Kidney capillary endothelial cell (primary cell): ENCODE measurements around the gene SCFD2.

Experiments used
- DNase-seq: peaks from one replicate; pipeline ENCODE4 v3.0.0-alpha.2; 2018; ENCODE audit warnings: low spot score

The SCFD2 gene

DNA sequence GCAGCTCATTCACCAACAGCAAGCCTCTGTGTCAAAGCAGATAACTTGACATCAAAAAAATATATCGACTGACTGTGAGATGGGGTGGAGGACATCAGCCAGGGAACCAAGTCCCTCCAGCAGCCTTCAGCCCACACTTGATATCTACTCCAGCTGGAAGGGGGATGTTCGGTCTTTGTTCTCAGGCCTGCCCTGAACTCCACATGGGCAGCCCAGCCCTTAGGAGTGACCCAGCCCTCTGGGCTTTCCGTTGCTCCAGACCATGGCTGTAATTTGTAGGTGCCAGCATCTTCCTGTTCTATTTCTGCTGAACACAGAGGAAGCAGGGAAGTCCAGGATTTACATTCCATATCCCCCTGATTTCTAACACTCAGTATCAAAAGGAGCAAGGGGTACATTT lies 486.4 kb downstream of the SCFD2 start:
- DNase-seq: no peak

DNA sequence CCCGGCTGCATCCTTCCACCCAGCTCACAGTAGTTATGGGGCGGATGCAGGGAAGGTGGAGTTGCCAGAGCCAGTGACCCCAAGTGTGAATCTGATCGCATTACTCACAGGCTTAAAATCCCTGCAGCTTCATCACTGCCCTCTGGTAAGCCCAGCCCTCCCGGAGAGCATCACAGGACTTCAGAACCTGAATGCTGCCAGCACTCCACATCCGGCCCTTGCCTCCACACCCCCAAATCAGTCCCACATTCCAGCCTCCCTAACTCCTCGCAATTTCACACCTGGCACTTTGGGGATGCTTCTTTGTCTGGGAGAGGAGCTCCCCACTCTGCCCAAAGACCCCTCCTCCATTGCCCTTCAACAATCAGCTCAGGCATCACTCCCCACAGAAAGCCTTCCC lies 488.2 kb downstream of the SCFD2 start:
- DNase-seq: no peak

DNA sequence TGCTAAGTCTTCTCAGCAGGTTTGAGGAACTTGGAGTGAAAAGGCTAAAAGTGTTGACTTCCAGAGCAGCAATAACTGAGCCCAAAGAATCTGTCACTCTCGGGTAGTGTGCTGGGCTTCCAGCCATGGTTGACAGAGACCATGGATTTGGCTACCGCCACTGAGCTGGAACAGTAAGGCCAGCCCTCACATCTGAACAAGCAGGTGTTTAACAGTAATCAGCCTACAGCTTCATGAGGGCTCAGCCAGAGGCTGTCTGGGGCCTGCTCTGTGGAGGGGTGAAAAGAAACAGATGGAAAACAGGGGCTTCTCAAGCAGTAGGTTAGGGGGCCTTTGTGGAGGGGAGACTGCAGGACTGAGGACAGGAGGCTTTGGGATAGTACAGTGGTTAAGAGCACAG lies 488.8 kb downstream of the SCFD2 start:
- no peak for DNase-seq

DNA sequence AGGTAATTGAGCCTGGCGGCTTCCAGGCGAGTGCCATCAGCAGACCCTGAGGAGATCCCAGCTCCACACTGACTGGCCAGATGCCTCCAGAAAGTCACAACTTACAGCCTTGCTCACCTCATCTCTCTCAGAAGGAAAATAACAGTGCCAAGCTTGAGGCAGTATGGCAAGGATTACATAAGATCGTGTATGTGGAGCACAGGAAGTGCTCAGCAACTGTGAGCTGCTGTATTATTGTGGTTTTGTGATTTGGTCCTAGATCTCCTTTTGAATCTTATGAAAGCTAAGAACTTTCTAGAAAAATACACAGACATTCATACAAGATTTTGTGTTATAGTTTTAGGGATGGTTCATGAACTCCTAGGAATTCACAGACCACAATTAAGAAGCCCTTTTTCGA lies 489.8 kb downstream of the SCFD2 start:
- no peak for DNase-seq

DNA sequence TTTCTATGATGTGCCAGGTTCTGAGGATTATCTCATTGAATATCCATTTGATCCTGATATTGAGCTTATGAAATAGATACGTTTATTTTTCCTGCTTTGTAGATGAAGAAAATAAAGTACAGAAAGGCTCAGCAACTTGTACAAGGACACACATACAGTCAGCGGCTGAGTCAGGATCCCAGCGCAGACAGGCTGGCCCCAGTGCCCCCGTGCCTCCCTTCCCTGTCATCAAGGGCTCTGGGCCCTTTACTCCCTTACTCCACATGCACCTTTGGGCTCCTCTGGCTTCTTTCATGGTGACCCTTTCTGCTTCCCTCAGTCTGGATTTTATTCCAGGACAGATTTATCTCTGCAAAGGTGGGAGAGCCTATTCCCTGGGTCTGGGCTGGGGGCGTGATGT lies 490.9 kb downstream of the SCFD2 start:
- no peak for DNase-seq

DNA sequence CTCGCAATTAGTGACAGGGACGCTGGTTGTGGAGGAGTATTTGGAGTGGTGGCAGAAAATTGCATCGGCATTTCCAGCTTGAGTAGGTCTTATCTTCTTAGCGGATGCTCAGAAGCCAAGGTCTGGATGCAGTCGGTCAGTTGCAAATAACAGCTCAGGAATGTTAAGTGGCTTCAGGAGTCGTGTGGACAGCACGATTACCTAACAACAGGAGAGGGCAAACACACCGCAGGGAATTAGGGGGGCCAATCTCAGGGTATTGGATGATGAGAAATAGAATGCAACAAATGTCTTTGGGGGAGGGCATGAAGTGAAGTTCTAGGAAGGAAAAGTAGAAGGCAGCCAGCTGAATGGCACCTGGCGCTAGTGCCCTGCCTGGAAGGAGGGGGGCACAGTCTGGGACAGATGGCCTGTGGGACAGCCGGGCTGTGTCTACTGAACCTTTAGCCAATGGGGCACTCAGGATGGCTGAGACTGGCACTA lies 492.0 kb downstream of the SCFD2 start:
- DNase-seq: no peak

DNA sequence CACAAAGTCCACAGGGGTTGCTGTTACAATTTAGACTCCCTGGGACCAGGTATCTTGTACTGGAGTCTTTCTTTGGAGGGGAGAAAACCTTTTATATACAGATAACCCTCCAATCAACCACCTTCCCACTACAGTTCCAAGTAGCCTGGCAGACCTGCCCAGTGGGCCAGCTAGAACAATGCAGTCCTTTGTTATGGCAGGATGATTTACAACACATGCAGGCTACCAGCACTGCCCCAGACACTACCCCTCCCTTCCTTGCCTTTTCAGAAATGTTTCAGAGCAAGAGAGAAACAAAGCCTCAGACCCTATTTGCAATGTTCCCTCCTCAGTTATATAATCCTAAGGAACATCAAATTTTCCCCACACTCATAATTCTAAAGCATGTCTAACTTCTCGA lies 492.7 kb downstream of the SCFD2 start:
- DNase-seq: no peak

DNA sequence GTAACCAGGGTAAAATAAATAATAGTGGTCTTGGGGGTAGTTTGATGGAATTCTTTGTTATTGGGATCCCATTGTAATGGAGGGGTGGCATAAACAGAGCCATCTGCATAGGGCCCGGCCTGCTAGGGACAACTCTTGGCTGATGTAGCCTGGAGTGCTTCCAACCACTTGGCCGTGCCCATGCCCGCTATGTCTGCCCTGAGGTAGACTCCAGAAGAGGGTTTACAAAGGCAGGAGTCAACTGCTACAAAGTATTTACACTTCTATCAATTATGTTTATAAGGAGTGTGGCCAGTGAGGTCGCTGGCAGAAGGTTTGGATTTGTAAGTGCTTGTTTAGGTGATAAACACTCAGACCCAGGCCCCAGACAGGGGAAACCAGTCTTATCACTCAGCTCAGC lies 495.6 kb downstream of the SCFD2 start:
- no peak for DNase-seq

DNA sequence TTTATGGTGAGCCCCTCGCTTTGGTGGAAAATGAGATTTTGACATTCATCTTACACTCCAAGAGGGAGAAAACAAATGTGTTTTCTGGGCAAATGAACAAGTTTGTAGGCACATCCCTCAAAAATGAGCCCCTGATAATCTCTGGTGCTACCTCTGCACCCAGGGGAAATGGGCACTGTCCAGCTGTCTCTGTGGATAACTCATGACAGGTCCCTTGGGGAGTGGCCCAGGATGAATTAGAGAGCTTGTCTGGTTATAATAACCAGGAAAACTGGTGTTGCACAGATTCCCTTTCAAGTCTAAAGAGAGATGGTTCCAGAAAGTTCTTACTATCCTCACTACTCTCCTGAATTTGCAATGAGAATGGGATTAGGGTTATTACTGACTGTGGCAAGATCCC lies 496.2 kb downstream of the SCFD2 start:
- DNase-seq: no peak

DNA sequence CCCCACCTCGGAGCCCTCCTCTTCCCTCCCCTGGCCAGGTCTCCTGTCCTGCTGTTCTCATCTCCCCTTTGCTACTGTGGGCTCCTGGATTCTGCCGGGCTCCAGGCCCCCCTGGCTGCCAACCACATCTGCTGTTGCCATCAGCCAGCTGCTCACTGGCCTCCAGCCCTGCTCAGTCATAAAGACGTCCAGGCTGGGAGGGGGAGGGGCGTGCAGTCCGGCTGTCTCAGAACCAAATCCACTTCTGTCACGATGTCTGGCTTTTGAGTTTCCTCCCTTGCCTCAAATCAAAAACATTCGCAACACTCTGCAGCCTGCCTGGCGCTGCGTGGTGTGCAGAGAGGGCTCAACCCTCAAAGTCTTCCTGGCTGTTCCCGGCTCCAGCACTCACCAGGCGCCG lies 496.7 kb downstream of the SCFD2 start:
- no peak for DNase-seq

DNA sequence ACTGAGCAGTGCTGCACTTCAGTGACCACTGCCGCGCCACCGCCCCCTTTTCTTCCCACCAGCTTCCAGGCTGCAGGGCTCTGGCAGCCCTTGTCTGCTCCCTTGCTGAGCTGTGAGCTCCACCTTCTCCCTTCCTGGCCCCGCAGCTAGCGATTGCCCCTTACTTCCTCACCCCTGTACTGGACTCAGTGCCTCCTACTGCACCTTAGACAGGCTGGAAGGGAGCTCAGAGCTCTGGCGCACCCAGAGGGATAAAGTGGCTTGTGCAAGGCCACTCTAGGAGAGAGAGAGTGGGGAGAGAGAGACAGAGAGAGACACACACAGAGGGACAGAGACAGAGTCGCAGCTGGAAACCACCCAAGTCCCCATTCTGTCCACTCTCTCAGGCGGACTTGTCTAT lies 497.7 kb downstream of the SCFD2 start:
- DNase-seq: no peak

DNA sequence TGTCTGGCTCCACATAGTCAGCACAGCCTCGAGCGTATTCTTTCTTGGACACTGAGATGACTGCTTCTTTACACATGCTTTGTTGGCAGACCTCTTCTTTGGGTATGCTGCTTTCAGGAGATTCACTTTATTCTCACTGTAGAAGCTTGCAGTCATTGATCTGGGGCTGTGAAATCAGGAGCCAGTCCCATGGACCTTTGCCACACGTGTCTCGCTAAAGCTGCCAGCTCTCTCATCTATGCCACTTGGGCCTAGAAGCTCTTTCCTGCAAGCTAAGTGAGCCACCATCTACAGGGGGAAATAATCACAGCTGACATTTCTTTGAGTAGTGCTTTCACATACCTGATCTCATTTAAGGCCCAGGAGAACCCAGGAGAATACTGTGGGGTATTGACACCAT lies 498.7 kb downstream of the SCFD2 start:
- DNase-seq: no peak

DNA sequence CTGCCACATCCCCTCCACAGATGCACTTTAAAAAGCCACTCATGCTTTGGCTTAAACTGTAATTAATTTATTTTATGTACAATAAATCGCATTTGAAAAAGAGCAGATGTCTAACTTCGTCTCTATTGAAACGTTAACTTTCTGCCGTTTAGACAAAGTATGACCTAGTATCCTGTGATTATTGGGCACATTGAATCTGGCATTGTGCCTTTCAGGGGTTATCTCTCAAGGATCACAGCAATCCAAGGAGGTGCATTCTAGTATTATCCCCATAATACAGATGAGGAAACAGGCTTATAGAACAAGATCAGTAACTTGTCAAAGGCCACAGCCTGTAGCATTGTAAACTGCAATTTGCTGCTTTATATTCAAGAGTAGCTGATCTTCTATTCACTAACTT lies 499.1 kb downstream of the SCFD2 start:
- no peak for DNase-seq

DNA sequence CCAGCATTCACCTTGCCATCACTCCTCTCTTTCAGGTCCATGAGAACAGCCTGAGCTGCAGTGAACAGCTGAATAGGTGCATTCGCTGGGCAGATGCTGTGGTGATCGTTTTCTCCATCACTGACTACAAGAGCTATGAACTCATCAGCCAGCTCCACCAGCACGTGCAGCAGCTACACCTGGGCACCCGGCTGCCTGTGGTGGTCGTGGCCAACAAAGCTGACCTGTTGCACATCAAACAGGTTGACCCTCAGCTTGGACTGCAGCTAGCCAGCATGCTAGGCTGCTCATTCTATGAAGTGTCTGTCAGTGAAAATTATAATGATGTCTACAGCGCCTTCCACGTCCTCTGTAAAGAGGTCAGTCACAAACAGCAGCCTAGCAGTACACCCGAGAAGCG lies 500.6 kb downstream of the SCFD2 start:
- no peak for DNase-seq

DNA sequence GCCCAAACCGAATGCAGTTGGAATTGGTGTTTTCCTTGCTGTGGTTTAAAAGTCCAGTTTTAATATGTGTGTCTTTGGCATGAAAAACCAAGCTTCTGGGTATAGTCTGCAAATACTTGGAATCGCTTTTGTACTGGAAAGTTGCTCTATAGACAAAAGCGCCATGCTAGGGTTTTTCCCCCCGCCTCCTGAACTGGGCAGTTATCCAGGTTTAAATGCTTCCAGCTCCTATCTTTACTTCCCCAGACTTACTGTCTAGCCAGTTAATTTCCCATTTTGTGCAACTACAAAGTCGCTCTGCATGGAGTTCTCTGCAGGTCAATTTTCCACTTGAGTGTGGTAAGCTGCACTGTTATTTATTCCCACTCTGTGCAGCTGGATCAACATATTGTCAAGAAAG lies 501.1 kb downstream of the SCFD2 start:
- DNase-seq: no peak

DNA sequence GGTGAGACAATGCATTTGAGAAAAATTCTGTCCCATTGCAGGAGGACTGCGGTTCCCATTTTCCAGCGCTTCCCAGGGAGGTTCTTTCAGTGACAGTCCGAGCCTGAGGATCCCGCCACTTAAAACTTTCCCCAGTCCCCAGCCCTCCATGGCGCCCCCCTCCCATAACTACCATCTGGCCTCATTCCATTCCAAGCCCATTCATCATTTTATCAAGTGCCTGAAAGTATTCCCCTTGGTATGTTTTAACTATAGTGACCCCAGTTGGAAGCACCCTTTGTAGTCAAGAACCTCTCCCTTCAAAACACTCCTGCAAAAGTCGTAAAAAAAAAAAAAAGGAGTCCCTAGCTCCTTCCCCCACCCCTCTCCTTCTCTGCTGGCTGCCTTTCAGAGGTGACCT lies 502.5 kb downstream of the SCFD2 start:
- no peak for DNase-seq

DNA sequence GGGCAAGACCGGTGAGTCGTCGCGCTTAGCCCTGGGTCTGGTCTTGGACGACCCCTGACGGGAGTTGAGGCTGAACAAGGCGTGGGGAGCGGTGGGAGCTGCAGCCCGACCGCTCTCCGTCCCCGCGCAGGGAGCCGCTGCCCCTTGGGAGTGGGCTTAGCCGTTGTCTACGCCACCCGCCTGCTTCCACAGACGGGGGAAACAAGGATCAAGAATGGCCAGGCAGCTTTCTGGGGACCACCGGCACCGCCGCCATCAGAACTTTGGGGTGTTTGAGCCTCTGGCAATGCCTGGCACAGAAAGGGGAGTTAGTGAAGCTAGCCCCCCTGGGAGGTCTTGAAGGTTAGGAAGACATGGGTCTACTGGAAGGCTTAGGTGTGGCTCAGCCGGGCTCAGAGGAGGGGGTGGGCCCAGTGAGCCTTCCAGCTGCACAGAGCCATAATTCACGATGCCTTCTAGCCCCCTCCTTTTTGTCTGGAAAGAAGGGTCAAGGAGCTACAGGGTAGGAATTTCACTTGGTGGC lies 503.2 kb downstream of the SCFD2 start:
- no peak for DNase-seq

DNA sequence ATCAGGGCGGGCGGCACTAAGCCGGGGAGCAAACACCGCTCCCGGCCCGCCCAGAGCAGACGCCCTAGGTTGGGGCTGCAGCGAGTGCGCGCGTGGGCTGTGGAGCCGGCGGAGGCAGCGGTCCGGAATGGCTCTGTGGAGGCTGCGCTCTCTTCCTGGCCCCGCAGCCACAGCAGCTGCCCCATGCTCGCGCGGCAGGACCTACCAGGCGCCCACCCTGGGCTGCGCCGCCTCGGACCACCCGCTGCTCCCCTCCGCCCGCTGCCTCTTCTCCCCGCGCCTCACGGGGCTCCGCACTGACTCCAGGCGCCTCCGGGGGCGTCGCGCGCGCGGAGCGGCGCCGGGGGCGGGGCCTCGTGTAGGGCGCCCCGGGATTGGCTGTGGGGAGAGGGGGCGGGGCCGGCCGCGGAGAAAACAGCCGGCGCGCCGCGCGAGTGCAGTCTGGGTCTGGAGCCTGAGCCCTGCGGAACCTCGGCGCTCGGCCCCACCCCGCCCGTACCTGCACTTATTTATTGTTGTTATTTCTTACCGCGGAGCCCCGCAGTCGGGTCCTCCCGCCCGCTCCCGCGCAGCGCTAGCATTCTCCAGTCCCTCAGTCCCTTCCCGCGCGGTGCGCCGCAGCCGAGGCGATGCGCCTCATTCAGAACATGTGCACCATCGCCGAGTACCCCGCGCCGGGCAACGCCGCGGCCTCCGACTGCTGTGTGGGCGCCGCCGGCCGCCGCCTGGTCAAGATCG lies 503.8 kb downstream of the SCFD2 start, which contains the start of gene RASL11B:
Gene RASL11B, plus strand, starts transcription at position 439 of the 738 bp plus-strand sequence. Its CDS starts 191 bp downstream, at position 630.
- peak; percentile 70 for DNase-seq

DNA sequence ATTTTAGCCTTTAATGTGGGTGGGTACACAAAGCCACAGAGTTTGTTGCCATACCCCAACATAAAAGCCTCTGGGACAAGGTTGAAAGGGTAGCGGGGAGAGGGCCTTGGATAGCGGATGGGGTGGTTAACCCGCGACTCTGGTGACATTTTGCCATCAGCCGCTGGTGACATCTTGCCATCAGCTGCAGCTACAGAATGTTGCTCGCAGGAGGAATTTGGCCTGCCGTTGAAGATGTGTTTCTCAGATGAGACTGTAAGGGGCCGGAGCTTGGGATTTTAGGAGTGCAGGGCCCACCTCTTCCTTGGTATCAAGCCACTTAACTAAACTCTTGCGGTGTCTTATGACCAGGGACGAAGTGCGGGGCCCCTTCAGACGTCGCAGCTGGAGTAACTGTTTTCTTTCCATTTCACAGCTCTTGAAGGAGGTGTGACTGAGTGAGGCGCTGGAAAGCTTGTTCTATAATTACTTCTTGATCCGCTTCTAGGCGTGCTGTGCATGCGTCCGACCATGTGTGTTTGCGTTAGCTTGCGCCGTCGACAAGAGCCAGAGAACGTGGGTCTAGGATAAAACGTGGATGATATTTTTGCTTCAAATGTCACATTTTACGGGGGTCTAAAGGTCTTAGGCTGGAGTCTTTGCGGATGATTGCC lies 504.6 kb downstream of the SCFD2 start:
- DNase-seq: no peak

DNA sequence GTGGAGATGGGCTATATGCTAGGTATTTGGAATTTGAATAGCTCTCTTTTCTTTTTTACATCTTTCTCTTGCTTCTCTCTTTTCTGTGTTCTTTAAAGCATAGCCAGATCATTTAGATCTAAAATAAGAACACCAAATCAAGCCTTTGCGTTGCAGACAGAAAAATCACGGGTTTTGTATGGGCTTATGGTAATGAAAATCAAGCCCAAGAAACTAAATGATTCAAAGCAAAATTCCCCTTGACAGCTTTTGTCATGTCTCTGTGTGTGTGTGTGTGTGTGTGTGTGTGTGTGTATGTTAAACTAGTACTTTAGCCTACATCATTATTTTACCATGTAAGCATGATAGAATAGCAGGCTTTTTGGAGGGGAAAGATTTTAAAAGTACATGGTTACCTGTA lies 505.5 kb downstream of the SCFD2 start:
- no peak for DNase-seq

DNA sequence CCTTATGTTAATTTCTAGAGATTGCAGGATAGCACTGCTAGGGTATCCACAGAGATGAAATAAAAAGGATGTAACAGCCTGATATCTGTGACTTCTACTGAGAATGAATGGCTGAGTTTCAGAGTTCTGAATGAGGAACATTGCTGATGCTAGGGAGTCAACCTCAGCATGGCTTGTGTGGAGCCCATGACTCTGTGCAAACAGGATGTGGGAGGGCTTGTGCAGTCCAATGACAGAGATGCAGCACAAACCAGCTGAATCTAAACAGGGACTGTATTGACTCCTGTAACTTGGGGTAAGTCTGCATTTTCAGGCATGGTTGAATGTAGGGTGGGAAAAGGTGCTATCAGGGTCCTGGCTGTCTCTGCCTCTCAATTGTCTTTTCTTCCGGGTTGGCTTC lies 509.1 kb downstream of the SCFD2 start:
- DNase-seq: no peak

DNA sequence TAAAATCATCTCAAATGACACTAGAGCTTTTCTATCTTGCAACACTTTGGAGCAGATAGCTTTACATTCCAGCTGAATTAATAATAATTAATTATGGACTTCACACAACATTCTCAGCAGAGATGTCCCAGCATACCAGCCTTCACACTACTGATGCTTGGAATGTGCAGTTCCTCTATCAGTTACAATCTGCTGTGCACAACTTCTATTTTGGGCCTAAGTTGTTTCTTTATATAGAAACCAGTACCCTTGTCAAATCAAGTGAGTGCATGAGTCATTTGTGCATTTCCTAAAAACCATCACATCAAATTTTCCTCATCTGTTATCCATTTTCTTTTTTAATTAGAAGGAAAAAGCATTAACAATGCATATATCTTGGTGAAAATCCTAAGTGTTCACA lies 512.5 kb downstream of the SCFD2 start:
- peak; percentile 23 for DNase-seq

DNA sequence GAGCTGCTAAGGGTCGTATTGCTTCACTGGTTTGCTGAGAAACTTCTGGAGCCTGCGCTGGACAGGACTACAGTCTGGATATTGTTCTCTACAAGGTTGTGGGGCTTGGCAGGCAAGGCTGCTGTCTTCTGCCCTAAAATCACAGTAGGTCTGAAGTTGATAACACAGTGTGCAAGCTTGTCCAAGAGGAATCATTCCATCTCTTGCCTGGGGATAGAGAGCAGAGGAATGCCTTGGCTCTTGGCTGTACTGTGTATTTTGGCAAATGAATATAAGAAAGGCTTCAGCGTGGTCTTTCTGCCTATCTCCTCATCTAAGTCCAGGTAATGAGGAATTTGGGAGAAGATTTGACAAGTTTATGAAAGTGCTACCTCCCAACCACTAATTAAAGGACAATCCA lies 513.1 kb downstream of the SCFD2 start:
- no peak for DNase-seq

DNA sequence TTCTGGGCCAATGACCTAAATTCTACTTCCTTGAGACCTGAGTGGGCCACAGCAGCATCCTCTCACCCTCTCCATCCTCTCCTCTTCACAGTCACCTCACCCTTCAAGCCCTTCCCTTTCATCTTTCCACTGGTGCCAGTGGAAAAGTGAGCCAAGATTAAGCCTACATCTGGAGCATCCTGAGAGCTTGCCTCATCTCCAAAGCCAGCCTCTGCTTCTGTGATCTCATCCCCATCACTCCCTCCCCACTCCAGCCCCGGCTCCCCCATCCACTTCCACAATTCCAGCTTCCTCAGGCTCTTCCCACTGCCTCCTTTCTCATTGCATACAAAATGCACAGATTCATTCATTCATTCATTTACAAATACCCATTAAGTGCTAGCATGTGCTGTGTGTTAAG lies 513.8 kb downstream of the SCFD2 start:
- DNase-seq: no peak
